Measurements from ENCODE around the gene PCP4L1. TPM values are rescaled to one million over a fixed set of nuclear protein-coding genes. Genes with fewer than 3 reads are reported as not detected.
A peak's percentile ranks its signal among the peaks of the same experiment; 100 is the strongest.

The PCP4L1 gene
- total RNA-seq, 1 donor from 2014 or later: not detected

DNA sequence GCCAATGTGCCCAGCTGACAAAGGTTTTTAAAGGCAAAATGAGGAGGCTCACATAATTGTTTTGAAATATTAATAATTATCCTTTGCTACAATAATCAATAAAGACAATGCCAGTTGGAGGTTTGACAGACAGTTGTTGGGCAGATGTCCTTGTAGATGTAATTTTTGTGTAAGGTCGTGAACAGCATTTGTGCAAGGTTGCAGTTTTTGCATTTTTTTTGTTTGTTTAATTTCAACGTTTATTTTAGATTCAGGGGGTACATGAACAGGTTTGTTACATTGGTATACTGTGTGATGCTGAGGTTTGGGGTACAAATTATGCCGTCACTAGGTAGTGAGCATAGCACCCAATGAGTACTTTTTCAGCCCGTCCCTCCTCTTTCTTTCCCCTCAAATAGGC lies 41.9 kb downstream of the PCP4L1 start:
- Histone ChIP-seq H3K4me3 (no peak overlapping the region), H3K36me3 (no peaks in the 10 kb centered on the region), H3K27ac (no peak overlapping the region), H3K9me3 (no peaks in the 10 kb centered on the region), H3K27me3 (no peaks in the 10 kb centered on the region), H3K4me1 (peaks cover 0 to 8% of the 10 kb centered on the region in 2 donors)
- intact Hi-C loops (cut with DNase I): no loop called here
- no peak for DNase-seq (ENCODE audit: low spot score in 2 of 2)
- TF ChIP-seq, protein P1, sequence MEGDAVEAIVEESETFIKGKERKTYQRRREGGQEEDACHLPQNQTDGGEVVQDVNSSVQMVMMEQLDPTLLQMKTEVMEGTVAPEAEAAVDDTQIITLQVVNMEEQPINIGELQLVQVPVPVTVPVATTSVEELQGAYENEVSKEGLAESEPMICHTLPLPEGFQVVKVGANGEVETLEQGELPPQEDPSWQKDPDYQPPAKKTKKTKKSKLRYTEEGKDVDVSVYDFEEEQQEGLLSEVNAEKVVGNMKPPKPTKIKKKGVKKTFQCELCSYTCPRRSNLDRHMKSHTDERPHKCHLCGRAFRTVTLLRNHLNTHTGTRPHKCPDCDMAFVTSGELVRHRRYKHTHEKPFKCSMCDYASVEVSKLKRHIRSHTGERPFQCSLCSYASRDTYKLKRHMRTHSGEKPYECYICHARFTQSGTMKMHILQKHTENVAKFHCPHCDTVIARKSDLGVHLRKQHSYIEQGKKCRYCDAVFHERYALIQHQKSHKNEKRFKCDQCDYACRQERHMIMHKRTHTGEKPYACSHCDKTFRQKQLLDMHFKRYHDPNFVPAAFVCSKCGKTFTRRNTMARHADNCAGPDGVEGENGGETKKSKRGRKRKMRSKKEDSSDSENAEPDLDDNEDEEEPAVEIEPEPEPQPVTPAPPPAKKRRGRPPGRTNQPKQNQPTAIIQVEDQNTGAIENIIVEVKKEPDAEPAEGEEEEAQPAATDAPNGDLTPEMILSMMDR (IDR thresholded peaks at IDR 0.05): no peak

DNA sequence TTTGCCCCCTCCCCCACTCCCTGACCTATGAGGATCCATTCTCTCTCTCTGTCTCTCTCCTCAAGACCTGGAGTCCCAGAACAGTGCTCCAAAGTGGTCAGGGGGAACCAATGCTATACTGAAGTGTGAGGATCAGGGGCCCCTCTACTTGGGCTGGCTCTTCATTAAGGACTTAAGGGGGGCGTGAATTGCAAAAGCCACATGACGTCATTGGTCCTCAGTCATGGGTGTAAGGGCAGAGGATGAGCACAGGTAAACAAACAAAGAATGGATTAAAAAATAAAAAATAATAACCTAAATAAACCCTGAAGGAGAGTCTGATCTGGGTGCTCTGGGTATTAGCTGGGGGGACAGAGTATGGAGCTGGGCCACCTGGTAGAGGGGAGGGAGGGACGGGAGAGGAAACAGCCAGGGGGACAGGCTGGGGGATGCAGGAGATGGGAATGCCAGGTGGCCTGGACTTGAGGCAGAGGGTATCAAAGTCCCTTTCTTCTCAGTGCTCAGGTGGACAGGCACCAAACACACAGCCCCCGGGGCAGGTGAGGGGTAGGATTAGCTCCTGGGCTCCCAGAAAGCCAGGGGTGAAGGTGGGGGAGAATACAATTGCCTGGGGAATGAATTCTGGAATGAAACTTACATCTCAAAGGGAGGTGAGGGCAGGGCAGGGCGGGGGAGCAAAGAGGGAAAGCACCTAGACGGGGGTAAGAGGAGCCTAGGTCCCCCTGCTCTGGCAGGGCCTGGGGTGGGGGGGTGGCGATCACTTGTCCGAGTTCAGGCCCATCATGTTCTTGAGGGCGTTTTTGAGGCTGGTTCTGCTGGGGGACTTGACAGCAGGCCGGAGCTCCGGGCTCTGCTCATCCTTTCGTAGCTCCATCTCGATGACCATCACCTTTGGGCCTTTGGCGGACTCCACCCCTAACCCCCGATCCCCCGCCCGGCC lies 46.7 kb downstream of the PCP4L1 start:
- intact Hi-C loops (cut with DNase I): no loop called here
- peak overlapping the region; percentile 58 to 83 for H3K4me3 ChIP-seq
- H3K4me1 ChIP-seq: peaks cover 0 to 9% of the 10 kb centered on the region in 2 donors
- no peak for DNase-seq (ENCODE audit: low spot score in 2 of 2)
- TF ChIP-seq, protein P1 (IDR thresholded peaks at IDR 0.05): no peak
- peak overlapping the region; percentile 23 to 38 for H3K27ac ChIP-seq
- no peaks in the 10 kb centered on the region for H3K27me3 ChIP-seq
- no peaks in the 10 kb centered on the region for H3K9me3 ChIP-seq
- no peaks in the 10 kb centered on the region for H3K36me3 ChIP-seq

DNA sequence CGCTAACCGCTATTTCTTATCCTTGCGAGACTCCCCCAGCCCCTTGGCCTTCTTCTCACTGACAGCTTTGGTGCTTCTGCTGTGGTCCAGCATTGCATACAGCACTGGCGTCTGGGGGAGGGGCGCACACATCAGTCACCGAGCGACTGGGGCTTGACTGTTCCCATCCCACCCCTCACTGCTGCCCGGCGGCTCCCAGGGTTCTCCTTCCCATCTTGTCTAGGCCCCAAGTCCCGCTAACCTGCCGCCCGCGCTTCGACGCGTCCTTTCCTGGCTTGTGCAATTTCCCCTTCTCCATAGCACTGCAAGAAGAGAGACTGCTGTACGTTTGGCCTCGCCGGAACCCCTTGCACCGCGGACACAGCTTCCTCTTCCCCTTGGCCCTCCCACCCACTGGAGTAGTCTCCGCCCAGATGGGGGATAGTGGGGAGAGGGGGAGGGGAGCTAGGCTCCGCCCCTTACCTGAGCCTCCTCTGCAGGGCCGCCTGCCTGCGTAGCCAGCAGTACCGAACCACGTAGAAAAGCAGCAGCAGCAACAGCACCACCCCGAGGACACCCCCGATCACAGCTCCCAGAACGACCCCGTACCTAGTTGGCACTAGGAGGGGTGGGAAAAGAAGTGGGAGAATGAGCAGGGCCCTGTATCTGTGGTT lies 47.4 kb downstream of the PCP4L1 start:
- Histone ChIP-seq H3K27me3 (no peaks in the 10 kb centered on the region), H3K9me3 (no peaks in the 10 kb centered on the region), H3K4me3 (peak overlapping the region; percentile 58 to 83), H3K4me1 (peaks cover 0 to 9% of the 10 kb centered on the region in 2 donors), H3K27ac (peak overlapping the region in 1 of 2 donors; percentile 38), H3K36me3 (no peaks in the 10 kb centered on the region)
- TF ChIP-seq, protein P1 (IDR thresholded peaks at IDR 0.05): peak in 1 of 3 experiments; percentile 16
- DNase-seq (ENCODE audit: low spot score in 2 of 2): peak; percentile 33 to 86
- intact Hi-C loops (cut with DNase I): no loop called here

DNA sequence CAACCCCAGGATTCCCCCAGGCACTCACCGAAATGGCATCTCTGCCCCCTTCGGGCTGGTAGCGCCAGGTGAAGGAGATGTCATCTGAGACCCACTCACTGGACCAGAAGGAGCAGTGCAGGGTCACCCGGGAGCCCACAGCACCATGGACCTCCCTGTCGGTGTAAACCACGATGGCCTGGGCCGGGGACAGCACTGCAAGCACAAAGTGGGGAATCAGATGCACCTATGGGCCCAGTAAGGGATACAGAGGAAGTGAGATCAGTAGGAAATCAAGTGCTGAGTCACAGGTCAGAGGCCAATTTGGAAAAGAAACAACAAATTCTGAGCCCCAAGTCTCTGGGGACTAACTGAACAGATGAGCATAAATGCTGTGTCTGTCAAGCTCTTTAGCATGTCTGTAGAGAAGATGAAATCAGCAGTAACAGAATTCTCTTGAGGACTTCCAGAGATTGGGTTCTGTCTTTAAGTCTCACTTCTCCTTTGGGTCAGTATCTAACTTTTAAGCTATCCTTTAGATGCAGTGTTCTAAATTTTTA lies 48.8 kb downstream of the PCP4L1 start:
- DNase-seq (ENCODE audit: low spot score in 2 of 2): no peak
- no peak overlapping the region for H3K27ac ChIP-seq
- TF ChIP-seq, protein P1 (IDR thresholded peaks at IDR 0.05): no peak
- H3K4me1 ChIP-seq: peaks cover 0 to 9% of the 10 kb centered on the region in 2 donors
- no peaks in the 10 kb centered on the region for H3K36me3 ChIP-seq
- H3K9me3 ChIP-seq: no peaks in the 10 kb centered on the region
- intact Hi-C loops (cut with DNase I): no loop called here
- H3K27me3 ChIP-seq: no peaks in the 10 kb centered on the region
- no peak overlapping the region for H3K4me3 ChIP-seq

GRCh38 chr1:161307892-161308638 lies 49.5 kb downstream of the PCP4L1 start:
- peaks cover 0 to 9% of the 10 kb centered on the region in 2 donors for H3K4me1 ChIP-seq
- DNase-seq (ENCODE audit: low spot score in 2 of 2): no peak
- no peak overlapping the region for H3K4me3 ChIP-seq
- TF ChIP-seq, protein P1 (IDR thresholded peaks at IDR 0.05): no peak
- intact Hi-C loops (cut with DNase I): no loop called here
- no peaks in the 10 kb centered on the region for H3K36me3 ChIP-seq
- no peaks in the 10 kb centered on the region for H3K27me3 ChIP-seq
- H3K9me3 ChIP-seq: no peaks in the 10 kb centered on the region
- no peak overlapping the region for H3K27ac ChIP-seq

Measured in ascending aorta (tissue), 2 donors.